HG02981 (cell line): ENCODE measurements around the gene EIF3I.
A peak's percentile ranks its signal among the peaks of the same experiment; 100 is the strongest.

Source experiments
- ATAC-seq: cut with Tn5 transposase; IDR thresholded peaks from one replicate; pipeline ENCODE4 v1.9.1; 2021; ENCODE audit warnings: mild to moderate bottlenecking, moderate library complexity; ENCODE audit not compliant: unreplicated experiment

EIF3I gene

GRCh38 chr1:32197837-32198236 lies 24.4 kb upstream of the EIF3I start:
- no peak for ATAC-seq

GRCh38 chr1:32198237-32199042 lies 23.8 kb upstream of the EIF3I start:
- no peak for ATAC-seq

- ATAC-seq: no peak
Measured at GRCh38 chr1:32199043-32199716, 23.0 kb upstream of the EIF3I start.

GRCh38 chr1:32199717-32200072 lies 22.5 kb upstream of the EIF3I start:
- ATAC-seq: no peak

GRCh38 chr1:32200226-32201010 lies 21.8 kb upstream of the EIF3I start, which contains the start of gene CCDC28B:
Gene CCDC28B (plus strand): TSS chr1:32200595. CDS start chr1:32201936, 1,341 bp downstream.
- ATAC-seq: no peak

- no peak for ATAC-seq
Measured at GRCh38 chr1:32201011-32201855, 21.0 kb upstream of the EIF3I start.

- ATAC-seq: no peak
Measured at GRCh38 chr1:32204943-32205361, 17.3 kb upstream of the EIF3I start.

- ATAC-seq: peak; percentile 46
Measured at GRCh38 chr1:32205401-32206370, 16.5 kb upstream of the EIF3I start, which contains the start of gene IQCC. Gene IQCC (plus strand): TSS chr1:32205671. CDS start chr1:32205682, 11 bp downstream.

- no peak for ATAC-seq
Measured at GRCh38 chr1:32208469-32208868, 13.7 kb upstream of the EIF3I start.

- ATAC-seq: no peak
Measured at GRCh38 chr1:32208891-32209328, 13.3 kb upstream of the EIF3I start, which contains the start of gene DCDC2B. Gene DCDC2B (plus strand): TSS chr1:32209089. CDS start chr1:32209094, 5 bp downstream.

- peak; percentile 50 for ATAC-seq
Measured at GRCh38 chr1:32215629-32216480, 6.4 kb upstream of the EIF3I start.

- no peak for ATAC-seq
Measured at GRCh38 chr1:32216566-32216965, 5.6 kb upstream of the EIF3I start.

GRCh38 chr1:32219022-32219421 lies 3.2 kb upstream of the EIF3I start:
- ATAC-seq: no peak

GRCh38 chr1:32220746-32221580 lies 1.2 kb upstream of the EIF3I start:
- no peak for ATAC-seq

- no peak for ATAC-seq
Measured at GRCh38 chr1:32221581-32221979, 627 bp upstream of the EIF3I start.

- ATAC-seq: no peak
Measured at GRCh38 chr1:32223683-32224082, 1.5 kb downstream of the EIF3I start.

- ATAC-seq: no peak
Measured at GRCh38 chr1:32224285-32224684, 2.1 kb downstream of the EIF3I start.
